Left ventricle myocardium superior (tissue), 1 donor: Measurements from ENCODE around the gene GRIFIN. TPM values are rescaled to one million over a fixed set of nuclear protein-coding genes. Genes with fewer than 3 reads are reported as not detected.

Experiments used
- ATAC-seq: fragments of 200-7000 bp; cut with Tn5 transposase; one replicate; pipeline ENCODE4 v1.9.1; 2020; ENCODE audit warnings: mild to moderate bottlenecking, moderate library complexity
- DNase-seq: peaks from one replicate; pipeline ENCODE4 v3.0.0-alpha.2; 2020
- intact Hi-C: fragments of 100-400 bp; cut with micrococcal nuclease; formaldehyde crosslinking; loops from one replicate; pipeline ENCODE4 v1.11.0; 2022
- total RNA-seq: library from RNA; stranded (reverse); fragmentation: NEBNext Ultra II Directional; extraction: Animal tissue kit (Norgen Biotek cat#: 25700); gene quantifications from one replicate; pipeline ENCODE4 v1.2.1, GENCODE V29; 2021
- donor health status: DM: no; HTN: yes; CAD: no; lungs with severe emphysema.

Gene GRIFIN
- total RNA-seq, 1 donor from 2014 or later: not detected

- ATAC-seq (no peak), DNase-seq (no peak)
- intact Hi-C loops: no loop called here
These were observed 30.2 kb downstream of the GRIFIN start for GRCh38 chr7:2445898-2446555.

- DNase-seq (peak; percentile 45), ATAC-seq (peak; percentile 54)
- intact Hi-C loops: no loop called here
These were observed 31.2 kb downstream of the GRIFIN start for GRCh38 chr7:2445047-2445446.

- DNase-seq (peak; percentile 53), ATAC-seq (peak; percentile 74)
- intact Hi-C loops: no loop called here
These were observed 31.7 kb downstream of the GRIFIN start for GRCh38 chr7:2444476-2444875.

- ATAC-seq (no peak), DNase-seq (no peak)
- intact Hi-C loops: no loop called here
These were observed 32.7 kb downstream of the GRIFIN start for GRCh38 chr7:2443491-2443890.

GRCh38 chr7:2441430-2442058, 34.7 kb downstream of the GRIFIN start:
- ATAC-seq (no peak), DNase-seq (no peak)
- intact Hi-C loops: no loop called here

- no peak for ATAC-seq
- intact Hi-C loops: no loop called here
- peak; percentile 19 for DNase-seq
These were observed 35.5 kb downstream of the GRIFIN start for GRCh38 chr7:2440608-2441245.

GRCh38 chr7:2438775-2439174, 37.4 kb downstream of the GRIFIN start:
- ATAC-seq (no peak), DNase-seq (no peak)
- intact Hi-C loops: no loop called here

- intact Hi-C loops: no loop called here
- peak; percentile 81 for ATAC-seq
- DNase-seq: peak; percentile 51
These were observed 38.0 kb downstream of the GRIFIN start for GRCh38 chr7:2438186-2438585.

- DNase-seq (no peak), ATAC-seq (no peak)
- intact Hi-C loops: no loop called here
These were observed 38.6 kb downstream of the GRIFIN start for GRCh38 chr7:2437537-2438148.

- no peak for ATAC-seq
- intact Hi-C loops: no loop called here
- DNase-seq: no peak
These were observed 39.1 kb downstream of the GRIFIN start for GRCh38 chr7:2437136-2437535.

GRCh38 chr7:2436341-2437104, 39.7 kb downstream of the GRIFIN start:
- intact Hi-C loops: no loop called here
- no peak for DNase-seq
- ATAC-seq: no peak

- intact Hi-C loops: no loop called here
- ATAC-seq (no peak), DNase-seq (no peak)
These were observed 41.1 kb downstream of the GRIFIN start for GRCh38 chr7:2435146-2435545.

GRCh38 chr7:2433713-2434550, 42.3 kb downstream of the GRIFIN start:
- intact Hi-C loops: no loop called here
- DNase-seq (no peak), ATAC-seq (no peak)

- DNase-seq: no peak
- ATAC-seq: no peak
- intact Hi-C loops: no loop called here
These were observed 43.1 kb downstream of the GRIFIN start for GRCh38 chr7:2432910-2433712.

GRCh38 chr7:2431260-2431867, 44.8 kb downstream of the GRIFIN start:
- DNase-seq (no peak), ATAC-seq (no peak)
- intact Hi-C loops: no loop called here

- ATAC-seq (no peak), DNase-seq (no peak)
- intact Hi-C loops: no loop called here
These were observed 50.4 kb downstream of the GRIFIN start for GRCh38 chr7:2425749-2426148.
